OCI-LY3 (cell line): ENCODE measurements around the gene PMIS2.

Source experiments
- H2AFZ ChIP-seq: fragments of 200-600, 300-600 bp; shearing (Covaris generic); 2 replicates; pipeline ENCODE4 v1.6.0; 2014; ENCODE audit warnings: antibody characterized with exemption, low read depth, low read length
- H3K27ac ChIP-seq: fragments of 200-600, 300-600 bp; sonication (generic); 2 replicates; pipeline ENCODE4 v1.5.1; 2014; ENCODE audit warnings: mild to moderate bottlenecking, low read length, moderate library complexity, mixed read lengths
- H3K27me3 ChIP-seq: fragments of 200-600, 300-600 bp; sonication (generic); 2 replicates; pipeline ENCODE4 v1.6.1; 2014; ENCODE audit warnings: low read depth, low read length, mixed read lengths
- H3K36me3 ChIP-seq: fragments of 200-600, 300-600 bp; sonication (generic); replicated peaks from 2 replicates; pipeline ENCODE3; 2014; ENCODE audit warnings: low read depth, low read length, mixed read lengths
- H3K4me1 ChIP-seq: fragments of 300-600, 200-600 bp; sonication (generic); 2 replicates; pipeline ENCODE4 v1.6.1; 2014; ENCODE audit warnings: low read length, mixed read lengths
- H3K4me2 ChIP-seq: fragments of 200-600, 300-600 bp; sonication (generic); 2 replicates; pipeline ENCODE4 v1.6.1; 2014; ENCODE audit warnings: low read length, mixed read lengths
- H3K4me3 ChIP-seq: fragments of 300-600, 200-600 bp; sonication (generic); 2 replicates; pipeline ENCODE4 v1.5.1; 2014; ENCODE audit warnings: antibody characterized with exemption, mild to moderate bottlenecking, low read length, moderate library complexity
- H3K79me2 ChIP-seq: fragments of 300-600, 200-600 bp; shearing (Covaris generic); 2 replicates; pipeline ENCODE4 v1.6.1; 2014; ENCODE audit warnings: mild to moderate bottlenecking, low read length, mixed read lengths
- H3K9ac ChIP-seq: fragments of 300-600, 200-600 bp; shearing (Covaris generic); 2 replicates; pipeline ENCODE4 v1.6.0; 2014; ENCODE audit warnings: mild to moderate bottlenecking, low read length, moderate library complexity
- H3K9me3 ChIP-seq: fragments of 200-600, 300-600 bp; shearing (Covaris generic); 2 replicates; pipeline ENCODE4 v1.6.1; 2014; ENCODE audit warnings: low read length, mixed read lengths; ENCODE audit not compliant: insufficient read depth
- H4K20me1 ChIP-seq: fragments of 200-600, 300-600 bp; sonication (generic); 2 replicates; pipeline ENCODE4 v1.6.1; 2016; ENCODE audit warnings: low read length, mixed read lengths; ENCODE audit not compliant: insufficient read depth
- CTCF ChIP-seq: fragments of 200-600, 300-600 bp; sonication (generic); IDR thresholded peaks from 2 replicates; pipeline ENCODE4 v1.5.1; 2014; ENCODE audit warnings: antibody characterized with exemption, low read length, low read depth
- EZH2phosphoT487 ChIP-seq: fragments of 200-600 bp; shearing (Covaris generic); IDR thresholded peaks from 2 replicates; pipeline ENCODE4 v1.6.1; 2018; ENCODE audit warnings: antibody characterized with exemption, mixed run types, low read depth

The PMIS2 gene

GRCh38 chr19:35543280-35544109 lies 42.5 kb upstream of the PMIS2 start:
- Histone ChIP-seq H3K9me3 (no peaks in the 10 kb centered on the region), H3K27me3 (no peaks in the 10 kb centered on the region), H3K79me2 (peaks cover 36% of the 10 kb centered on the region), H3K27ac (no peak overlapping the region), H4K20me1 (no peaks in the 10 kb centered on the region; the same call in 1 of the 2 replicates), H3K36me3 (peaks cover 16% of the 10 kb centered on the region), H2AFZ (no peak overlapping the region), H3K4me3 (no peak overlapping the region), H3K9ac (no peak overlapping the region), H3K4me1 (peaks cover 19% of the 10 kb centered on the region), H3K4me2 (peak overlapping the region; percentile 99; the same call in 1 of the 2 replicates)
- no peak for TF ChIP-seq CTCF
- TF ChIP-seq EZH2phosphoT487 = no peak

GRCh38 chr19:35544110-35544802 lies 41.7 kb upstream of the PMIS2 start:
- H3K4me2 ChIP-seq = peak overlapping the region; percentile 99
- H2AFZ ChIP-seq = no peak overlapping the region; the same call in 1 of the 2 replicates
- peak overlapping the region; percentile 51; the same call in 1 of the 2 replicates for H3K27ac ChIP-seq

GRCh38 chr19:35545001-35545854 lies 40.7 kb upstream of the PMIS2 start, which contains the start of gene TMEM147:
TMEM147 (plus strand) TSS chr19:35545626; CDS start chr19:35545740, 114 bp downstream.
- H3K27me3 ChIP-seq = no peaks in the 10 kb centered on the region
- peaks cover 36% of the 10 kb centered on the region for H3K79me2 ChIP-seq
- peak within 1 kb of the TSS; percentile 78 for H2AFZ ChIP-seq
- H3K27ac ChIP-seq = peak within 1 kb of the TSS; percentile 51
- peak within 1 kb of the TSS; percentile 89 for H3K4me3 ChIP-seq
- H3K4me1 ChIP-seq = peaks cover 25% of the 10 kb centered on the region
- no peak for TF ChIP-seq EZH2phosphoT487
- no peak for TF ChIP-seq CTCF
- H3K36me3 ChIP-seq = peaks cover 18% of the 10 kb centered on the region
- H3K4me2 ChIP-seq = peak within 1 kb of the TSS; percentile 99
- H3K9ac ChIP-seq = peak within 1 kb of the TSS; percentile 94
- no peaks in the 10 kb centered on the region; the same call in 1 of the 2 replicates for H4K20me1 ChIP-seq
- no peaks in the 10 kb centered on the region for H3K9me3 ChIP-seq

More at GRCh38 chr19:35544110-35544802, 41.7 kb upstream of the PMIS2 start:
- Histone ChIP-seq H4K20me1 (no peaks in the 10 kb centered on the region; the same call in 1 of the 2 replicates), H3K36me3 (peaks cover 16% of the 10 kb centered on the region), H3K4me3 (peak overlapping the region; percentile 89), H3K9ac (peak overlapping the region; percentile 94), H3K9me3 (no peaks in the 10 kb centered on the region), H3K4me1 (peaks cover 25% of the 10 kb centered on the region), H3K27me3 (no peaks in the 10 kb centered on the region), H3K79me2 (peaks cover 36% of the 10 kb centered on the region)
- TF ChIP-seq CTCF = no peak
- no peak for TF ChIP-seq EZH2phosphoT487
